ENCODE results near the gene CTDP1.

CTDP1 gene

DNA sequence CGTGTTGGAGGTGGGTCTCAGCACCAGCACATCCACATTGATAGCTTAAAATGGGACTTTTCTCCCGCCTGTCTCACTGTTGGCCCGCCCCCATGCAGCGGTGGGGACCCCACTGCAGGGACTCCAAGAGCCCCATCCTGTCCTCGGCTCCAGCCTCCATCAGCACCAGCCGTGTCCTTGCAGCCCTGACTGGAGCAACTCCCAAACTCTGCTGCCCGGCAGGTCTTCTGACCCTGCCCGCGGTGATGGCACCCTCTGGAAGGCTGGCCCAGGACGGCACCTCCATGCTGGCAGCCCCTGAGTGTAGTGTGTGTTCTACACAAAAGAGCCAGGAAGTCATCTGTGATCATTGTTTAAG is 76.5 kb downstream of the CTDP1 start:
- 97% methylated on average over 10 of the region's 10 CpGs for WGBS
- Histone ChIP-seq H3K79me1 (replicated peaks; ENCODE audit: low read length, poor library complexity, severe bottlenecking) (peaks cover 10% of the 10 kb centered on the region), H2BK120ac (ENCODE audit: low read depth, low read length) (no peak overlapping the region), H3K14ac (ENCODE audit: low read length in 2 of 2) (no peak overlapping the region), H3K9me3 (ENCODE audit: control insufficient read depth, low read length) (no peaks in the 10 kb centered on the region), H2BK12ac (ENCODE audit: low read length in 2 of 2) (no peak overlapping the region), H3K4me2 (ENCODE audit: low read length, poor library complexity, severe bottlenecking) (no peak overlapping the region), H4K8ac (ENCODE audit: low read length) (no peak overlapping the region), H3K18ac (ENCODE audit: low read depth in 1 of 2, low read length in 2 of 2) (no peak overlapping the region), H4K91ac (ENCODE audit: low read length) (no peak overlapping the region), H3K4me3 (ENCODE audit: insufficient read depth in 1 of 2, low read depth in 1 of 2, low read length in 2 of 2) (no peak overlapping the region), H3K4ac (ENCODE audit: low read depth in 1 of 2, low read length in 2 of 2) (no peak overlapping the region), H3K27ac (ENCODE audit: low read length, poor library complexity, severe bottlenecking) (no peak overlapping the region), H3K27me3 (ENCODE audit: control insufficient read depth in 1 of 2, insufficient read depth in 1 of 2, low read length in 2 of 2) (no peaks in the 10 kb centered on the region), H3K23ac (ENCODE audit: low read length in 2 of 2) (no peak overlapping the region), H3K36me3 (ENCODE audit: control insufficient read depth in 1 of 2, insufficient read depth in 2 of 2, low read depth in 1 of 2, low read length in 2 of 2) (peaks cover 32 to 35% of the 10 kb centered on the region in 2 experiments), H2BK5ac (ENCODE audit: low read depth, low read length, poor library complexity, severe bottlenecking) (no peak overlapping the region), H3K9ac (ENCODE audit: low read length) (no peak overlapping the region), H3K4me1 (ENCODE audit: control insufficient read depth, insufficient read depth, low read depth, low read length) (peaks cover 1% of the 10 kb centered on the region), H2AFZ (ENCODE audit: low read depth, low read length) (no peak overlapping the region), H2BK15ac (ENCODE audit: low read depth, poor library complexity, severe bottlenecking) (no peak overlapping the region), H2AK5ac (ENCODE audit: low read length, severe bottlenecking) (no peak overlapping the region)
- DNase-seq: no peak

- H4K8ac ChIP-seq (ENCODE audit: low read length): no peak overlapping the region
- no peak overlapping the region for H3K23ac ChIP-seq (ENCODE audit: low read length in 2 of 2)
- peaks cover 8% of the 10 kb centered on the region for H3K79me1 ChIP-seq (replicated peaks; ENCODE audit: low read length, poor library complexity, severe bottlenecking)
- no peak overlapping the region for H3K4me3 ChIP-seq (ENCODE audit: insufficient read depth in 1 of 2, low read depth in 1 of 2, low read length in 2 of 2)
- no peak overlapping the region for H2AFZ ChIP-seq (ENCODE audit: low read depth, low read length)
- H2AK5ac ChIP-seq (ENCODE audit: low read length, severe bottlenecking): no peak overlapping the region
- 90% methylated on average over 11 of the region's 11 CpGs for WGBS
- H3K9ac ChIP-seq (ENCODE audit: low read length): no peak overlapping the region
- H3K27me3 ChIP-seq (ENCODE audit: control insufficient read depth in 1 of 2, insufficient read depth in 1 of 2, low read length in 2 of 2): no peaks in the 10 kb centered on the region
- no peak overlapping the region for H2BK12ac ChIP-seq (ENCODE audit: low read length in 2 of 2)
- no peaks in the 10 kb centered on the region for H3K9me3 ChIP-seq (ENCODE audit: control insufficient read depth, low read length)
- no peak for DNase-seq
- no peak overlapping the region for H4K91ac ChIP-seq (ENCODE audit: low read length)
- H2BK5ac ChIP-seq (ENCODE audit: low read depth, low read length, poor library complexity, severe bottlenecking): no peak overlapping the region
- no peaks in the 10 kb centered on the region for H3K4me1 ChIP-seq (ENCODE audit: control insufficient read depth, insufficient read depth, low read depth, low read length)
- H3K18ac ChIP-seq (ENCODE audit: low read depth in 1 of 2, low read length in 2 of 2): no peak overlapping the region
- H3K27ac ChIP-seq (ENCODE audit: low read length, poor library complexity, severe bottlenecking): no peak overlapping the region
- no peak overlapping the region for H2BK120ac ChIP-seq (ENCODE audit: low read depth, low read length)
- no peak overlapping the region for H3K4ac ChIP-seq (ENCODE audit: low read depth in 1 of 2, low read length in 2 of 2)
- H2BK15ac ChIP-seq (ENCODE audit: low read depth, poor library complexity, severe bottlenecking): no peak overlapping the region
- H3K4me2 ChIP-seq (ENCODE audit: low read length, poor library complexity, severe bottlenecking): no peak overlapping the region
- H3K36me3 ChIP-seq (ENCODE audit: control insufficient read depth in 1 of 2, insufficient read depth in 2 of 2, low read depth in 1 of 2, low read length in 2 of 2): peaks cover 32 to 35% of the 10 kb centered on the region in 2 experiments
- no peak overlapping the region for H3K14ac ChIP-seq (ENCODE audit: low read length in 2 of 2)
Observed at GRCh38 chr18:79756826-79757225, 77.2 kb downstream of the CTDP1 start.

DNA sequence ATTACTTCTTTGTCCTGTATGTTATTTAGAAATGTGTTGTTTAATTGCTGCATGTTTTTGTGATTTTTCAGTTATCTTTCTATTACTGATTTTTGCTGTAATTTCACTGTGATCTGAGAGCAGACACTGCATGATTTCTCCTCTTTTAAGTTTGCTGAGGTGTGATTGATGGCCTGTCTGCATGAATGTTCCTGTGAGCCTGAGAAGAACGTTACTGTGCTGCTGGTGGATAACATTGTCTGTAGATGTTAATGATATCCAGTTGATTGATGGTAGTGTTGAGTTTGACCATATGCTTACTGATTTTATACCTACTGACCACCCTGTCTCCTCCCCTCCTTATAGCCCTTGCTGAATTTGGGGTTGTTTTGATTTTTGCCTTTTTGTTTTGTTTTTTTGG is 80.7 kb downstream of the CTDP1 start:
- Histone ChIP-seq H3K4me1 (ENCODE audit: control insufficient read depth, insufficient read depth, low read depth, low read length) (no peaks in the 10 kb centered on the region), H2AK5ac (ENCODE audit: low read length, severe bottlenecking) (no peak overlapping the region), H3K27me3 (ENCODE audit: control insufficient read depth in 1 of 2, insufficient read depth in 1 of 2, low read length in 2 of 2) (no peaks in the 10 kb centered on the region), H3K36me3 (ENCODE audit: control insufficient read depth in 1 of 2, insufficient read depth in 2 of 2, low read depth in 1 of 2, low read length in 2 of 2) (peaks cover 9 to 12% of the 10 kb centered on the region in 2 experiments), H3K79me1 (replicated peaks; ENCODE audit: low read length, poor library complexity, severe bottlenecking) (no peaks in the 10 kb centered on the region), H4K91ac (ENCODE audit: low read length) (no peak overlapping the region), H3K23ac (ENCODE audit: low read length in 2 of 2) (no peak overlapping the region), H4K8ac (ENCODE audit: low read length) (no peak overlapping the region), H2BK12ac (ENCODE audit: low read length in 2 of 2) (no peak overlapping the region), H3K4me3 (ENCODE audit: insufficient read depth in 1 of 2, low read depth in 1 of 2, low read length in 2 of 2) (no peak overlapping the region), H3K9me3 (ENCODE audit: control insufficient read depth, low read length) (peaks cover 5% of the 10 kb centered on the region), H3K9ac (ENCODE audit: low read length) (no peak overlapping the region), H2BK120ac (ENCODE audit: low read depth, low read length) (no peak overlapping the region), H3K18ac (ENCODE audit: low read depth in 1 of 2, low read length in 2 of 2) (no peak overlapping the region), H3K4ac (ENCODE audit: low read depth in 1 of 2, low read length in 2 of 2) (no peak overlapping the region), H2BK15ac (ENCODE audit: low read depth, poor library complexity, severe bottlenecking) (no peak overlapping the region), H3K27ac (ENCODE audit: low read length, poor library complexity, severe bottlenecking) (no peak overlapping the region), H3K14ac (ENCODE audit: low read length in 2 of 2) (no peak overlapping the region), H3K4me2 (ENCODE audit: low read length, poor library complexity, severe bottlenecking) (no peak overlapping the region), H2AFZ (ENCODE audit: low read depth, low read length) (no peak overlapping the region), H2BK5ac (ENCODE audit: low read depth, low read length, poor library complexity, severe bottlenecking) (no peak overlapping the region)
- no peak for DNase-seq
- WGBS: no CpG with 5 or more reads among the region's 1 CpG

- Histone ChIP-seq H3K27me3 (ENCODE audit: control insufficient read depth in 1 of 2, insufficient read depth in 1 of 2, low read length in 2 of 2) (no peaks in the 10 kb centered on the region), H3K4me2 (ENCODE audit: low read length, poor library complexity, severe bottlenecking) (no peak overlapping the region), H3K36me3 (ENCODE audit: control insufficient read depth in 1 of 2, insufficient read depth in 2 of 2, low read depth in 1 of 2, low read length in 2 of 2) (peaks cover 5 to 7% of the 10 kb centered on the region in 2 experiments), H3K27ac (ENCODE audit: low read length, poor library complexity, severe bottlenecking) (no peak overlapping the region), H3K9ac (ENCODE audit: low read length) (no peak overlapping the region), H3K4me1 (ENCODE audit: control insufficient read depth, insufficient read depth, low read depth, low read length) (no peaks in the 10 kb centered on the region), H2BK5ac (ENCODE audit: low read depth, low read length, poor library complexity, severe bottlenecking) (no peak overlapping the region), H2AK5ac (ENCODE audit: low read length, severe bottlenecking) (no peak overlapping the region), H4K8ac (ENCODE audit: low read length) (no peak overlapping the region), H3K4ac (ENCODE audit: low read depth in 1 of 2, low read length in 2 of 2) (no peak overlapping the region), H3K23ac (ENCODE audit: low read length in 2 of 2) (no peak overlapping the region), H3K18ac (ENCODE audit: low read depth in 1 of 2, low read length in 2 of 2) (no peak overlapping the region), H2BK120ac (ENCODE audit: low read depth, low read length) (no peak overlapping the region), H3K4me3 (ENCODE audit: insufficient read depth in 1 of 2, low read depth in 1 of 2, low read length in 2 of 2) (no peak overlapping the region), H3K14ac (ENCODE audit: low read length in 2 of 2) (no peak overlapping the region), H2BK15ac (ENCODE audit: low read depth, poor library complexity, severe bottlenecking) (no peak overlapping the region), H4K91ac (ENCODE audit: low read length) (no peak overlapping the region), H3K79me1 (replicated peaks; ENCODE audit: low read length, poor library complexity, severe bottlenecking) (no peaks in the 10 kb centered on the region), H2BK12ac (ENCODE audit: low read length in 2 of 2) (no peak overlapping the region), H3K9me3 (ENCODE audit: control insufficient read depth, low read length) (peaks cover 5% of the 10 kb centered on the region), H2AFZ (ENCODE audit: low read depth, low read length) (no peak overlapping the region)
- 75% methylated on average over 1 of the region's 1 CpG for WGBS
- DNase-seq: no peak
Observed at GRCh38 chr18:79760881-79761280, 81.3 kb downstream of the CTDP1 start.

Data from mesenchymal stem cell (in vitro differentiated cells and primary cell).